ENCODE results near the gene SLC15A5. TPM values are rescaled to one million over a fixed set of nuclear protein-coding genes. Genes with fewer than 3 reads are reported as not detected.

SLC15A5 gene
- total and polyA plus RNA-seq, 2 of the 8 experiments (the other 6 are each of a cell fraction or from before 2014, with no cell fraction given), result not detected

- H2BK5ac ChIP-seq (ENCODE audit: low read depth, low read length), result no peak overlapping the region
- H3K4me2 ChIP-seq (ENCODE audit: insufficient read depth in 1 of 2, low read depth in 2 of 2, low read length in 2 of 2), result no peak overlapping the region
- no peaks in the 10 kb centered on the region; a peak in 1 of 7 replicates for H3K4me1 ChIP-seq (replicated peaks in 1 of 4; ENCODE audit: control insufficient read depth in 3 of 4, insufficient read depth in 4 of 4, low read length in 3 of 4)
- H3K14ac ChIP-seq (ENCODE audit: insufficient read length), result no peak overlapping the region
- no peak overlapping the region for H3K27ac ChIP-seq (ENCODE audit: low read depth, low read length)
- H2AFZ ChIP-seq (ENCODE audit: low read length), result no peak overlapping the region
- H2BK20ac ChIP-seq (ENCODE audit: low read length), result no peak overlapping the region
- no peak overlapping the region for H2BK120ac ChIP-seq (replicated peaks; ENCODE audit: low read depth, low read length)
- WGBS, 2 experiments (ENCODE audit: extremely low coverage in 1 of 2, insufficient coverage in 1 of 2, insufficient read length in 1 of 2, insufficient replicate concordance in 2 of 2, low coverage in 1 of 2, low lambda C conversion rate in 2 of 2, missing lambda C conversion rate in 1 of 2), result 89% methylated on average over 2 of the region's 2 CpGs; no CpG with 5 or more reads in 1 of the 2 experiments
- H3K56ac ChIP-seq (replicated peaks; ENCODE audit: insufficient read length, low read depth, low read length), result no peak overlapping the region
- no peaks in the 10 kb centered on the region for H4K20me1 ChIP-seq (replicated peaks in 1 of 2; ENCODE audit: control insufficient read depth in 1 of 2, insufficient read depth in 2 of 2, low read length in 2 of 2)
- H3K4me3 ChIP-seq (ENCODE audit: extremely low read depth in 1 of 4, insufficient read depth in 2 of 4, low read depth in 3 of 4, low read length in 4 of 4), result no peak overlapping the region
- no peaks in the 10 kb centered on the region for H3K9me3 ChIP-seq (ENCODE audit: insufficient read depth in 2 of 2, low read depth in 1 of 2, low read length in 1 of 2)
- H3K23ac ChIP-seq (ENCODE audit: insufficient read length), result no peak overlapping the region
- no peak overlapping the region for H4K91ac ChIP-seq (replicated peaks; ENCODE audit: insufficient read length, low read length)
- ChIA-PET CTCF (ENCODE audit: partially characterized antibody) (no interaction called here), POLR2A (ENCODE audit: partially characterized antibody) (no interaction called here)
- no peak for TF ChIP-seq BACH1 (IDR thresholded peaks at IDR 0.05; ENCODE audit: low read length)
- no peak for TF ChIP-seq EZH2 (IDR thresholded peaks at IDR 0.05; ENCODE audit: low read depth, low read length, severe bottlenecking)
- FAIRE-seq, result no peak
- H4K5ac ChIP-seq (ENCODE audit: insufficient read length, low read depth, low read length), result no peak overlapping the region
- no peak overlapping the region for H2BK15ac ChIP-seq (ENCODE audit: low read length)
- no peaks in the 10 kb centered on the region for H3K79me2 ChIP-seq (ENCODE audit: control insufficient read depth in 1 of 2, insufficient read depth in 2 of 2, low read length in 2 of 2)
- no peak for DNase-seq (ENCODE audit: low read depth in 1 of 2, low spot score in 2 of 2)
- no peak overlapping the region for H3K18ac ChIP-seq (ENCODE audit: extremely low read depth, low read length)
- no peak overlapping the region for H3K9ac ChIP-seq (replicated peaks in 1 of 4; ENCODE audit: extremely low read depth in 1 of 4, low read depth in 3 of 4, low read length in 3 of 4)
- H3K36me3 ChIP-seq (ENCODE audit: control insufficient read depth in 2 of 4, insufficient read depth in 4 of 4, low read length in 3 of 4), result no peaks in the 10 kb centered on the region
- no peak overlapping the region for H2AK5ac ChIP-seq (ENCODE audit: low read depth, low read length)
- H3K4ac ChIP-seq (replicated peaks; ENCODE audit: insufficient read length, low read depth, low read length), result no peak overlapping the region
- H3K27me3 ChIP-seq (replicated peaks in 1 of 4; ENCODE audit: control insufficient read depth in 3 of 4, extremely low read depth in 1 of 4, insufficient read depth in 3 of 4, low read length in 3 of 4), result no peaks in the 10 kb centered on the region
- no peaks in the 10 kb centered on the region for H3K79me1 ChIP-seq (ENCODE audit: low read depth, low read length)
- H4K8ac ChIP-seq (ENCODE audit: extremely low read depth, insufficient read depth, low read length), result no peak overlapping the region
- no peaks in the 10 kb centered on the region for H3K23me2 ChIP-seq (ENCODE audit: low read depth, low read length)
- no peak overlapping the region for H2BK12ac ChIP-seq (ENCODE audit: low read depth, low read length)
These were observed 4.6 kb upstream of the SLC15A5 start for GRCh38 chr12:16282081-16282480.

Measured in H1 (cell line).